ENCODE data around the gene LRRC51.

The LRRC51 gene

DNA sequence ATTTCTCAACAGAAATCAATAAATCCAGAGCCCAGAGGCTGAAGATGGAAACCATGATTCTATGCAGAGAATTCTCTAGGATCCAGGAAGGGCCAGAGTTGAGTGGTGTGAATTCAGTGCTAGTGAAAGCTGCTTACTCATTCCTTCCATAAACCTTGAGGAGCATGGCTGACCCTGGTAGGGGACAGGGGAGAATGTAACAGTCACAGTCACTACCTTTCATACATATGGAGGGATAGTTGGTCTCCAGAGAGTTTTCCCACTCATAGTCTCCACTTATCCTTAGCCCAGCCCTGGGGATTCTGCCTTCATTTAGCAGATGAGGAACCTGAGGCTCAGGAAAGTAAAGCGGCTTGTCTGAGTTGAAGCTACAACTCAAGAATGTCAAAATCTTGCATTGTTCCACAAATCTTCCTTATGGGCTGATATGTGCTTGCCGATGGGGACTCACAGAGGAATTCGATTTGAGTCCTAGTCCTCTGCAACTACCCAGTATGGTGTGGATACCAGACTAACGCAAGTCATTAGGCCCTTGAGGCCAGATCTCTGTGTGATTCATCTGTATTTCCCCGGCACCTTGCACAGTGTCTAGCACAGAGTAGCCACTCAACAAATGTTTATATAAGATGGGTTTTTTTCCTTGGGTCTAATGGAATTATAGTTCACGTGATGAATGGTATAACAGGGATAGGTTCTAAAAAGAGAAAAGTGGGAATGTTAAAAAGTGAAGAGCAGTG lies 35.5 kb downstream of the LRRC51 start:
- H3K4me3 ChIP-seq (ENCODE audit: low read depth, low read length), result no peak overlapping the region
- DNase-seq (ENCODE audit: low read depth), result no peak
- TF ChIP-seq, protein P1, sequence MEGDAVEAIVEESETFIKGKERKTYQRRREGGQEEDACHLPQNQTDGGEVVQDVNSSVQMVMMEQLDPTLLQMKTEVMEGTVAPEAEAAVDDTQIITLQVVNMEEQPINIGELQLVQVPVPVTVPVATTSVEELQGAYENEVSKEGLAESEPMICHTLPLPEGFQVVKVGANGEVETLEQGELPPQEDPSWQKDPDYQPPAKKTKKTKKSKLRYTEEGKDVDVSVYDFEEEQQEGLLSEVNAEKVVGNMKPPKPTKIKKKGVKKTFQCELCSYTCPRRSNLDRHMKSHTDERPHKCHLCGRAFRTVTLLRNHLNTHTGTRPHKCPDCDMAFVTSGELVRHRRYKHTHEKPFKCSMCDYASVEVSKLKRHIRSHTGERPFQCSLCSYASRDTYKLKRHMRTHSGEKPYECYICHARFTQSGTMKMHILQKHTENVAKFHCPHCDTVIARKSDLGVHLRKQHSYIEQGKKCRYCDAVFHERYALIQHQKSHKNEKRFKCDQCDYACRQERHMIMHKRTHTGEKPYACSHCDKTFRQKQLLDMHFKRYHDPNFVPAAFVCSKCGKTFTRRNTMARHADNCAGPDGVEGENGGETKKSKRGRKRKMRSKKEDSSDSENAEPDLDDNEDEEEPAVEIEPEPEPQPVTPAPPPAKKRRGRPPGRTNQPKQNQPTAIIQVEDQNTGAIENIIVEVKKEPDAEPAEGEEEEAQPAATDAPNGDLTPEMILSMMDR (IDR thresholded peaks at IDR 0.05; ENCODE audit: low read depth, low read length, missing control alignments), result no peak

DNA sequence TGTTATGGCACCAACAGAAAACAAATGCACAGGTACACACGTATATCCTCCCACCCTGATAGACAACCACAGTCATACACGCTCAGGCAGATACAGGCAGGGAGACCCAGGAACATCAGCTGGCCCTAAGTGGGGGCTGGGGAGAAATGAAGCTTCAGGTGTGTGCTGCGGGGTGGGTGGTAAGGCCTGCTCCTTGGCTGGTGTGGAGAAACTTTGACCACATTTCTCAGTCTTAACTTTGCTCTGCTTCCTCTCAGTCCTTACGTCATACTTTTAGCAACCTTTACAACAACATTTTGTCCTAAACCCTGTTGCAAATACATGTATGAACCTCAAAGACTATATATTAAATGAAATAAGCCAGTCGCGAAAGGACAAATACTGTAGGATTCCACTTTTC lies 38.5 kb downstream of the LRRC51 start:
- TF ChIP-seq, protein P1 (IDR thresholded peaks at IDR 0.05; ENCODE audit: low read depth, low read length, missing control alignments), result no peak
- H3K4me3 ChIP-seq (ENCODE audit: low read depth, low read length), result no peak overlapping the region
- no peak for DNase-seq (ENCODE audit: low read depth)

DNA sequence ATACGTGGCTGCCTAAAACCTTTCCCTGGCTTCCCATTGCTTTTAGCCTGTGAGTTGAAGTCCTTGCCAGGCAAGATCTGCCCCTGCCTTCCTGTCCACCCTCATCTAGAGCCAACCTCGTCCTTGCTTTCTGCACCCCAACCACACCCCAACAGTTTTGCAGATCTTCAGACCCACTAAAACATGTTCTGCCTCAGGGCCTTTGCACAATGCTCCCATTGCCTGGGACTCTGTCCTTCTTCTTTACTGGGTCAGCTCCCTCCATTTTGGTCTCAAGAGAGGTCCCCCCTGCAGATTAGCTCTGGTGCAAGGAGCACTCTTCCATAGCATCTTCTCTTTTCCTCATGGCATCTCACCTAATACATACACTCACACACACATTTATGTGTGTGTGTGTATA lies 40.3 kb downstream of the LRRC51 start:
- no peak overlapping the region for H3K4me3 ChIP-seq (ENCODE audit: low read depth, low read length)
- TF ChIP-seq, protein P1 (IDR thresholded peaks at IDR 0.05; ENCODE audit: low read depth, low read length, missing control alignments), result no peak
- no peak for DNase-seq (ENCODE audit: low read depth)

DNA sequence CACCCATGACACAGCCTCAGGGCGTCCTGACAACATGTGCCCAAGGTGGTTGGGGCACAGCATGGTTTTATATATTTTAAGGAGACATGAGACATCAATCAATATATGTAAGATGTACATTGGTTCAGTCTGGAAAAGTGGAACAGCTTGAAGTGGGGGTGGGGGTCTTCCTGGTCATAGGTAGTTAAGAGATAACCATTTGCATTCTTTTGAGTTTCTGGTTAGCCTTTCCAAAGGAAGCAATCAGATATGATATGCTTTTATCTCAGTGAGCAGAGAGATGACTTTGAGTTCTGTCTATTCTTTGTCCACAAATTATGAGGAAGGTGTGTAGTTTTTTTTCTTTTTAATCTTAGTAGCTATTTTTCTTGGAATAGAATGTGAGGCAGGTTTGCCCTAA lies 42.0 kb downstream of the LRRC51 start:
- TF ChIP-seq, protein P1 (IDR thresholded peaks at IDR 0.05; ENCODE audit: low read depth, low read length, missing control alignments), result no peak
- H3K4me3 ChIP-seq (ENCODE audit: low read depth, low read length), result no peak overlapping the region
- no peak for DNase-seq (ENCODE audit: low read depth)

DNA sequence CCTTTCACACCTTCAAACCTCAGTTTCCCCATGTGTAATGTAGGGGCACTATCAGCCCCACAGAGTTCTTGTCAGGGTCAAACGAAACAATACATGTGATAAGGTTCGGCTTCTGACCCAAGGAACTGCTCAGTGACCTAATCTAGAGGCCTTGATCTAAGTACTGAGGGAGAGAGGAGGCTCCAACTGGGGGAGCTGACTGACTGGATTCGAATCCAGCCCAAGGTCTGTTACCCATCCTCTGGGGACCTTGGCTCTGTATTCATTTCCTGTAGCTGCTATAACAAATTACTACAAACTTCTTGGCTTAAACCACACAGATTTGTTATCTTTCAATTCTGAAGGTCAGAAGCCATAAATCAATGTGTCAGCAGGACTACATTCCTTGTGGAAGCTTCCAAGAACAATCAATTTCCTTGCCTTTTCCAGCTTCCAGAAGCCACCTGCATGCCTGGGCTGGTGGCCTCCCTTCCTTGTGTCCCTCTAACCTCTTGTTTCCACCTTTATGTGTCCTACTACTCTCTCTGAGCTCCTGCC lies 42.5 kb downstream of the LRRC51 start:
- no peak for DNase-seq (ENCODE audit: low read depth)
- TF ChIP-seq, protein P1 (IDR thresholded peaks at IDR 0.05; ENCODE audit: low read depth, low read length, missing control alignments), result no peak
- no peak overlapping the region for H3K4me3 ChIP-seq (ENCODE audit: low read depth, low read length)

DNA sequence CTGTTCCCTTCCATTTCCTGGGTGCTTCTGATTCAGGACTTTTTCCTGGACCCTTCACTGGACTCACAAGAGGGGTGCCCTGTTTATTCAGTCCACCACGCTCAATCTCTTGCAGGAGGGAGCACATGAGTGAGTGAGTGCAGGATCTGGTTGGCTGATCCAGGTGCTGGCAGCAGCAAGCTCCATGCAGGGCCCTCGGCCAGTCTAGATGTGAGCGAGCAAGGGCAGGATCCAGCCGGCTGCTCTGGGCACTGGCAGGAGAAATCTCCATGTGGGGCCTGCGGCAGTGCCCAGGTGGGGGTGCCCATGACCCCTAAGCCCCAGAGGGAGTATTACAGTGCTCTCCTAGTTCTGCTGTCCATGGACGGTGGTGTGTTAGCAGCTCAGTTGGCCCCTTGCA lies 43.4 kb downstream of the LRRC51 start:
- no peak for DNase-seq (ENCODE audit: low read depth)
- TF ChIP-seq, protein P1 (IDR thresholded peaks at IDR 0.05; ENCODE audit: low read depth, low read length, missing control alignments), result no peak
- no peak overlapping the region for H3K4me3 ChIP-seq (ENCODE audit: low read depth, low read length)

DNA sequence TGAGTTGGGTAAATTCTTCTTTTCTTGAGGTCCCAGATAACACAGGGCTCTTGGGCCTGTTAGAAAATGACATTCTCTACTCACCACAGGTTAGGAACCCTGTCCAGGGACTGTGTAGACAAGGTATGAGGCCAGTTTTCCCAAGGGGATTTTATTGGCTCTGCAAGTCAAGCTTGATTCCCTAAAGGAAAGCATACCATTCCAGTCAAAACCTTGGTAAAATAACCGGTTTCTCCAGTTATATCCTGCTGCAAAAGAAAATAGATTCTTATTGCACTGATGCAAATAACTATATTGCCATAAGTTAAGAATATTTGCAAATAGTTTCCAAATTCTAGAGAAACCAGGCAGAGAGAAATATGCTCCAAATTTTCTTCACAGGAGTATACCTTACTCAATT lies 45.3 kb downstream of the LRRC51 start:
- no peak overlapping the region for H3K4me3 ChIP-seq (ENCODE audit: low read depth, low read length)
- TF ChIP-seq, protein P1 (IDR thresholded peaks at IDR 0.05; ENCODE audit: low read depth, low read length, missing control alignments), result no peak
- DNase-seq (ENCODE audit: low read depth), result no peak
